Measurements from ENCODE around the gene ZC3H18.

ZC3H18 gene

DNA sequence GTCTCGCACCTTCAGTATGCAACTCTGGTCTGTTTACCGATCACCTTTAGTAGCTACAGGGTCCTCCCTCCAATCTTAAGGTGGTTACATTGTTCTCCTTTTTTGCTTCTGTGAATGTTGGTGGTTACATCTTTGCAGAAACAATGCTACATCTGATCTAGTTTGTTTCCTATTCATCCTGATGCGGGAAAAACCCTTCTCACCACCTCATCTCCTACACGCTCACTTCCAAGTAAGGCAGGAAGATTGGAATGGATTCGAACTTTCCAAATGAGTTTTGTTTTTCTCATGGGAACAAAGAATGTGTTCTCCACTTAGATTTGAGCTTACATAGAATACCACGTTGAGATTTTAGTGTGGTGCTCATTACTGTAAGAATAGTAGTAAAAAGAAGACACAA is 14.5 kb downstream of the ZC3H18 start:
- TF ChIP-seq ARNT (IDR thresholded peaks at IDR 0.05): no peak
- TF ChIP-seq SP1 (IDR thresholded peaks at IDR 0.05): no peak
- no peak for TF ChIP-seq HDGF (IDR thresholded peaks at IDR 0.05; ENCODE audit: borderline replicate concordance)
- no peak for TF ChIP-seq ZNF384 (IDR thresholded peaks at IDR 0.05)
- no peak for TF ChIP-seq FOXM1 (IDR thresholded peaks at IDR 0.05; ENCODE audit: borderline replicate concordance)
- no peak for TF ChIP-seq SUZ12 (IDR thresholded peaks at IDR 0.05)
- TF ChIP-seq LEF1 (IDR thresholded peaks at IDR 0.05; ENCODE audit: borderline replicate concordance): no peak
- no peak for TF ChIP-seq CTBP1 (IDR thresholded peaks at IDR 0.05; ENCODE audit: borderline replicate concordance)
- TF ChIP-seq ELF4 (IDR thresholded peaks at IDR 0.05): no peak
- TF ChIP-seq, protein P1, sequence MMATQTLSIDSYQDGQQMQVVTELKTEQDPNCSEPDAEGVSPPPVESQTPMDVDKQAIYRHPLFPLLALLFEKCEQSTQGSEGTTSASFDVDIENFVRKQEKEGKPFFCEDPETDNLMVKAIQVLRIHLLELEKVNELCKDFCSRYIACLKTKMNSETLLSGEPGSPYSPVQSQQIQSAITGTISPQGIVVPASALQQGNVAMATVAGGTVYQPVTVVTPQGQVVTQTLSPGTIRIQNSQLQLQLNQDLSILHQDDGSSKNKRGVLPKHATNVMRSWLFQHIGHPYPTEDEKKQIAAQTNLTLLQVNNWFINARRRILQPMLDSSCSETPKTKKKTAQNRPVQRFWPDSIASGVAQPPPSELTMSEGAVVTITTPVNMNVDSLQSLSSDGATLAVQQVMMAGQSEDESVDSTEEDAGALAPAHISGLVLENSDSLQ (IDR thresholded peaks at IDR 0.05): no peak
- no peak for DNase-seq (ENCODE audit: extremely low spot score)
- ChIA-PET CTCF (no interaction called here), POLR2A (no interaction called here)

DNA sequence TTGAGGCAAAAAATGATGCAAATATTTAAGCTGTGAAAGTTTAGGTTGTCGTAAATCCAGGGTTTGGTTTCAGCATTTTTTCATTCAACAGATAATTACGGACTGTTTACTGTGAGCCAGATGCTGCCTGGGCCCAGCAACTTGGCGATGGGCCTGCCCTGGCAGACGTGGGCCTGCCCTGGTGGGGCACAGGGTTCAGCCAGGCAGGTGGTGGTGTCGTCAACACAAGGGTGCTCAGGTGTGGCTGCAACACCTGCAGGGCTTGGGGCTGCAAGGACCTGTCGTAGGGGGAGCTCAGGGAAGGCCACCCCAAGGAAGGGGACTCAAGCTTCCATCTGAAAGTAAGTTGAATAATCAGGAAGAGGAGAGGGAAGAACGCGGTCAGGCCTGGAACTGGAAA is 15.1 kb downstream of the ZC3H18 start:
- no peak for DNase-seq (ENCODE audit: extremely low spot score)
- ChIA-PET POLR2A (interaction anchor here (0.9 kb wide), 1 partner anchor 15 kb away, joined by 3 read pairs; the partner anchor contains the start of gene ZC3H18), CTCF (interaction anchor here (1.1 kb wide), 1 partner anchor 148 kb away, joined by 3 read pairs; no protein-coding TSS in a partner anchor)
- TF ChIP-seq NFRKB (IDR thresholded peaks at IDR 0.05) (no peak), LEF1 (IDR thresholded peaks at IDR 0.05; ENCODE audit: borderline replicate concordance) (no peak), FOXM1 (IDR thresholded peaks at IDR 0.05; ENCODE audit: borderline replicate concordance) (no peak), ELF4 (IDR thresholded peaks at IDR 0.05) (no peak), FOXK2 (IDR thresholded peaks at IDR 0.05) (no peak), ARNT (IDR thresholded peaks at IDR 0.05) (no peak), HDGF (IDR thresholded peaks at IDR 0.05; ENCODE audit: borderline replicate concordance) (no peak), SP1 (IDR thresholded peaks at IDR 0.05) (no peak), ZNF384 (IDR thresholded peaks at IDR 0.05) (no peak), CTBP1 (IDR thresholded peaks at IDR 0.05; ENCODE audit: borderline replicate concordance) (no peak), L3MBTL2 (conservative IDR thresholded peaks at IDR 0.05) (no peak)

GRCh38 chr16:88585927-88586581 is 15.9 kb downstream of the ZC3H18 start:
- ChIA-PET CTCF (interaction anchor here (1.1 kb wide), 1 partner anchor 148 kb away, joined by 3 read pairs; no protein-coding TSS in a partner anchor), POLR2A (interaction anchor here (0.9 kb wide), 1 partner anchor 16 kb away, joined by 3 read pairs; the partner anchor contains the start of gene ZC3H18)
- TF ChIP-seq CTBP1 (IDR thresholded peaks at IDR 0.05; ENCODE audit: borderline replicate concordance) (no peak), ARNT (IDR thresholded peaks at IDR 0.05) (no peak), NFRKB (IDR thresholded peaks at IDR 0.05) (no peak), HDGF (IDR thresholded peaks at IDR 0.05; ENCODE audit: borderline replicate concordance) (no peak), LEF1 (IDR thresholded peaks at IDR 0.05; ENCODE audit: borderline replicate concordance) (no peak), SP1 (IDR thresholded peaks at IDR 0.05) (no peak), TARDBP (IDR thresholded peaks at IDR 0.05) (no peak), ZNF384 (IDR thresholded peaks at IDR 0.05) (no peak), SUZ12 (IDR thresholded peaks at IDR 0.05) (no peak), L3MBTL2 (conservative IDR thresholded peaks at IDR 0.05) (no peak), FOXK2 (IDR thresholded peaks at IDR 0.05) (no peak), BHLHE40 (IDR thresholded peaks at IDR 0.05; ENCODE audit: borderline replicate concordance) (no peak), FOXA1 (IDR thresholded peaks at IDR 0.05) (no peak), FOXM1 (IDR thresholded peaks at IDR 0.05; ENCODE audit: borderline replicate concordance) (no peak), ELF4 (IDR thresholded peaks at IDR 0.05) (no peak)
- TF ChIP-seq, protein P1 (IDR thresholded peaks at IDR 0.05): no peak
- DNase-seq (ENCODE audit: extremely low spot score): no peak

- no peak for DNase-seq (ENCODE audit: extremely low spot score)
- ChIA-PET POLR2A (no interaction called here), CTCF (no interaction called here)
- TF ChIP-seq ZNF384 (IDR thresholded peaks at IDR 0.05): no peak
- TF ChIP-seq FOXA1 (IDR thresholded peaks at IDR 0.05): no peak
- no peak for TF ChIP-seq FOXM1 (IDR thresholded peaks at IDR 0.05; ENCODE audit: borderline replicate concordance)
- TF ChIP-seq ELF4 (IDR thresholded peaks at IDR 0.05): no peak
- no peak for TF ChIP-seq LEF1 (IDR thresholded peaks at IDR 0.05; ENCODE audit: borderline replicate concordance)
- TF ChIP-seq TARDBP (IDR thresholded peaks at IDR 0.05): no peak
- TF ChIP-seq ARNT (IDR thresholded peaks at IDR 0.05): no peak
- no peak for TF ChIP-seq CTBP1 (IDR thresholded peaks at IDR 0.05; ENCODE audit: borderline replicate concordance)
- TF ChIP-seq SUZ12 (IDR thresholded peaks at IDR 0.05): no peak
- no peak for TF ChIP-seq HDGF (IDR thresholded peaks at IDR 0.05; ENCODE audit: borderline replicate concordance)
- no peak for TF ChIP-seq FOXK2 (IDR thresholded peaks at IDR 0.05)
- no peak for TF ChIP-seq NFRKB (IDR thresholded peaks at IDR 0.05)
- TF ChIP-seq BHLHE40 (IDR thresholded peaks at IDR 0.05; ENCODE audit: borderline replicate concordance): no peak
- TF ChIP-seq, protein P1 (IDR thresholded peaks at IDR 0.05): no peak
- TF ChIP-seq L3MBTL2 (conservative IDR thresholded peaks at IDR 0.05): no peak
- no peak for TF ChIP-seq SP1 (IDR thresholded peaks at IDR 0.05)
Observed at GRCh38 chr16:88588148-88588547, 17.9 kb downstream of the ZC3H18 start.

DNA sequence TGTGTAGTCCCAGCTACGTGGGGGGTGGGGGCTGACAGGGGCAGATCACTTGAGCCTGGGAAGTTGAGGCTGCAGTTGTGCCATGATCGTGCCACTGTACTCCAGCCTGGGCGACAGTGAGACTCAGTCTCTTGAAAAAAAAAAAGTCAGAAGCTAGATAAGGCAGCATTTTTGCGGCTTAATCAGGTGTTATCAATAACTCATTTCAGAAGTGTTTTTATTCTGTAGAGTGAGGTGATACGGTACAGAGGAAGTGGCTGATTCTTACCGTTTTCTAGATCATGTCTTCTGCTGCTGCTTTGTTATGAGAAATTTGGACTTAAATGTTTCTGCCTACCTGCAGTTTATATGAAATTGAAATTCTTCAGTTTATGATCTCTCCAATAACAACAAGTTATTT is 18.6 kb downstream of the ZC3H18 start:
- no peak for TF ChIP-seq FOXM1 (IDR thresholded peaks at IDR 0.05; ENCODE audit: borderline replicate concordance)
- DNase-seq (ENCODE audit: extremely low spot score): no peak
- ChIA-PET POLR2A (no interaction called here), CTCF (no interaction called here)

DNA sequence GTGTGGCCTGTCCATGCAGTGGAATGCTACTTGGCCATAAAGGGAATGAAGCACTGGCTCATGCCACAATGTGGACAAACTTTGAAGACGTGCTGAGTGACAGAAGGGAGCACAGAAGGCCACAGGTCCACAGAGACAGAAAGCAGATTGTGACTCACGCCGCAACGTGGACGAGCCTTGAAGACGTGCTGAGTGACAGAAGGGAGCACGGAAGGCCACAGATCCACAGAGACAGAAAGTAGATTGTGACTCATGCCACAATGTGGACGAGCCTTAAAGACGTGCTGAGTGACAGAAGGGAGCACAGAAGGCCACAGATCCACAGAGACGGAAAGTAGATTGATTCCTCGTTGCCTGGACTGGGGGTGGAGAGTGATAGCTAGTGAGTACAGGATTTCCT is 19.2 kb downstream of the ZC3H18 start:
- no peak for DNase-seq (ENCODE audit: extremely low spot score)
- TF ChIP-seq TARDBP (IDR thresholded peaks at IDR 0.05) (no peak), LEF1 (IDR thresholded peaks at IDR 0.05; ENCODE audit: borderline replicate concordance) (no peak), HDGF (IDR thresholded peaks at IDR 0.05; ENCODE audit: borderline replicate concordance) (no peak), ELF4 (IDR thresholded peaks at IDR 0.05) (no peak), NFRKB (IDR thresholded peaks at IDR 0.05) (no peak), FOXM1 (IDR thresholded peaks at IDR 0.05; ENCODE audit: borderline replicate concordance) (no peak), SUZ12 (IDR thresholded peaks at IDR 0.05) (no peak), BHLHE40 (IDR thresholded peaks at IDR 0.05; ENCODE audit: borderline replicate concordance) (no peak)
- ChIA-PET CTCF (no interaction called here), POLR2A (interaction anchor here (1.0 kb wide), 1 partner anchor 19 kb away, joined by 4 read pairs; the partner anchor contains the start of gene ZC3H18)

Data from HEK293T (cell line).